Activated T-cell treated with anti-CD3 and anti-CD28 coated beads, Interleukin-2, amount 50 U/mL, for 4 hours (primary cell): ENCODE results near the gene DENND2A. TPM values are rescaled to one million over a fixed set of nuclear protein-coding genes. Genes with fewer than 3 reads are reported as not detected.
A peak's percentile ranks its signal among the peaks of the same experiment; 100 is the strongest.
"Not testable (repeated sequence)": the region's sequence is repeated elsewhere in the genome, so short reads cannot be mapped to it uniquely, and the experiment has no call there.

Source experiments
- ATAC-seq, 2 donors: fragments of 200-7000 bp; cut with Tn5 transposase; one replicate each; pipeline ENCODE4 v1.10.0; 2021
- DNase-seq: peaks from one replicate; pipeline ENCODE4 v3.0.0-alpha.2; 2020
- H3K27me3 Mint-ChIP-seq: one replicate; pipeline ENCODE4 v1.8.0; 2021; ENCODE audit warnings: low read depth, mixed read lengths
- H3K36me3 Mint-ChIP-seq: one replicate; pipeline ENCODE4 v1.8.0; 2022; ENCODE audit warnings: mixed read lengths; ENCODE audit not compliant: insufficient read depth
- H3K4me1 Mint-ChIP-seq: one replicate; pipeline ENCODE4 v1.8.0; 2021; ENCODE audit warnings: low read depth, mixed read lengths
- H3K4me3 Mint-ChIP-seq: one replicate; pipeline ENCODE4 v1.8.0; 2021; ENCODE audit warnings: mild to moderate bottlenecking, moderate library complexity, mixed read lengths
- H3K9me3 Mint-ChIP-seq: one replicate; pipeline ENCODE4 v1.8.0; 2021; ENCODE audit warnings: mixed read lengths
- total RNA-seq, 3 donors: library from RNA; stranded (reverse); gene quantifications; one replicate each; pipeline ENCODE4 v1.2.1, GENCODE V29; 2021

DENND2A gene
- total RNA-seq, 3 donors from 2014 or later = not detected

- not testable (repeated sequence) for H3K36me3 Mint-ChIP-seq, H3K9me3 Mint-ChIP-seq, DNase-seq, ATAC-seq, H3K4me3 Mint-ChIP-seq
- Mint-ChIP-seq H3K4me1 (peaks cover 10% of the 10 kb centered on the region), H3K27me3 (peaks cover 17% of the 10 kb centered on the region)
These were observed 111.2 kb downstream of the DENND2A start for GRCh38 chr7:140529428-140529827.

DNA sequence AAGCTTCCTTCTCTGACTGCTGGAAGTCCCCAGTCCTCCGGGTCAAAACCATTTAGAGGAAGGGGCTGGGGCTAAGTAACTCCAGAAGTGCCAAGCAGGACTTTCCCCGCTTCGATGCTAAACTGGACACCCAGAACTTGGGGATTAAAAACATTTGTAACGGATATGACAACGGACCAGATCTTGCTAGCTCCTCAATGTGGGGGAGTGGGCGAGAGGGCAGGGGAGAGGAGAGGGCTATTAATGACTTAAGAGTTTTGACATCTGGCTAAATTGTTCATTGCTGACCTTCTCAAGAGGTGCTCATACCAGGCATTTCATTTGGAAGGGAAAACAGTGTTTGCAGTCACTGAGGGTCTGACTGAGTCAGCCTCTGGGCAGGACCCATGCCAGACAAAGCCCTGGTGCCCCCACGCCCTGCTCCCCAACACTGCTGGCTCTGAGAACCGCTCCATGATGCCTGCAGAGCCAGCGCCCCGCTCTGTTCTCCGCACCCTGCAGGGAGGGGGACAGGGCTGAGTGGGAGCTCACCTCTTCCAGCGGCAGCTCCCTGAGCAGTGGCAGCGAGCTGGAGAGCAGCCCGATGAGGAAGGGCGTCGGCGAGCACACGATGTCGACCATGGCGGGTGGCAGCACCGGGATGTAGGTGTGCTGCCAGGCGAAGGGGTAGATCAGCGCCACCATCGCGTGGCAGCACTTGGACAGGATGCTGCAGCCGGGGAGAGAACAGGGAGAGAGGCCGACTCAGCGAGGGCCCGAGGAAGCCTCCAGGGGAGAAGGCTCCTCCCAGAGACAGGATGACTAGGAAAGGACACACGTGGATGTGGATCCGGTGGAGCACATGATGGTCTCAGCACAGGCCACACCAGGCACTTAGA is 113.6 kb downstream of the DENND2A start:
- H3K36me3 Mint-ChIP-seq = no peaks in the 10 kb centered on the region
- peaks cover 7% of the 10 kb centered on the region for H3K27me3 Mint-ChIP-seq
- no peak for DNase-seq
- H3K4me1 Mint-ChIP-seq = peaks cover 10% of the 10 kb centered on the region
- no peaks in the 10 kb centered on the region for H3K9me3 Mint-ChIP-seq
- no peak for ATAC-seq
- no peak overlapping the region for H3K4me3 Mint-ChIP-seq

- Mint-ChIP-seq H3K4me1 (peaks cover 10% of the 10 kb centered on the region), H3K36me3 (no peaks in the 10 kb centered on the region), H3K9me3 (no peaks in the 10 kb centered on the region), H3K27me3 (peaks cover 7% of the 10 kb centered on the region), H3K4me3 (no peak overlapping the region)
- ATAC-seq (no peak), DNase-seq (no peak)
These were observed 114.4 kb downstream of the DENND2A start for GRCh38 chr7:140526214-140526613.

DNA sequence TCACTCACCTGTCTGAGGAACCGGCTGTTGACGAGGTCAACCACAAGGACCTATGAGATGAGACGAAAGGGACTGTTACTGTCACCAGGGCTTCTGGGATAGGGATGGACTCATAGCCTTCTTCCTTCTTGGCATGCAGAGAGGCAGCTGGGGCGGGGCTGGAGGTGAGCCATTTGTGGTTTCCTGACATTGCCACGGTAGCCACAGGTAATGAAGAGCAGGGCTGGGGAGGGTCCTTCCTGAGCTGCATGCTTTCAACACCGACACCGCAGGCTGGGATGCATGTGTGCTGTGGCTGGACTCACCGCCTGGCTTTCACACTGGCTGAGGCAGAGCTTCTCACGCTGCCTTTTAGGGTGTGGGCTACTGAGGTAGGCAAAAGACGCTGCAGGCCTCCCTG is 114.9 kb downstream of the DENND2A start:
- DNase-seq (no peak), ATAC-seq (peak; percentile 71 to 78)
- Mint-ChIP-seq H3K27me3 (peaks cover 7% of the 10 kb centered on the region), H3K4me1 (peaks cover 10% of the 10 kb centered on the region), H3K9me3 (no peaks in the 10 kb centered on the region), H3K36me3 (no peaks in the 10 kb centered on the region), H3K4me3 (no peak overlapping the region)

GRCh38 chr7:140521421-140521820 is 119.2 kb downstream of the DENND2A start:
- no peak overlapping the region for H3K4me3 Mint-ChIP-seq
- H3K36me3 Mint-ChIP-seq = no peaks in the 10 kb centered on the region
- no peaks in the 10 kb centered on the region for H3K9me3 Mint-ChIP-seq
- peaks cover 8% of the 10 kb centered on the region for H3K27me3 Mint-ChIP-seq
- ATAC-seq (no peak), DNase-seq (no peak)
- peaks cover 12% of the 10 kb centered on the region for H3K4me1 Mint-ChIP-seq

DNA sequence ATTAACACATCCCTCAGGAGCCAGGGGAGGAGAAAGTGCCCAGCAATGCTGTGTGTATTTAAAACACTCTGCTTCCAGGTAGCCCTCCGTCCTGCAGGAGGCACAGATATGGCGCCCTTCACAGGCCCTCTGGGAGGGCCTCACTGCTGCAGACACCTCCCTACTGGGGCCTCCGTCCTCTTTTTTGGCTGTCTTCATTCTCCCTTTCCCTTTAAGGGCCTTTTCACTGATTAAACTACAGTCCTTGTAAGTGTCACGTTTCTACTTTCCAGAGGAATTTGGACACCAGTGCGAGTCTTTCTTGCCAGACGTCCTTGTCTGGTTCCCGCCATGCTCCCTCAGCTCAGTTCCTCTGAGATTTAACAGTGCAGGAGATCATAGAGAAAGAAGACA is 121.6 kb downstream of the DENND2A start:
- Mint-ChIP-seq H3K9me3 (no peaks in the 10 kb centered on the region), H3K27me3 (peaks cover 8% of the 10 kb centered on the region), H3K4me1 (peaks cover 2% of the 10 kb centered on the region), H3K36me3 (no peaks in the 10 kb centered on the region), H3K4me3 (no peak overlapping the region)
- no peak for ATAC-seq
- DNase-seq = no peak

DNA sequence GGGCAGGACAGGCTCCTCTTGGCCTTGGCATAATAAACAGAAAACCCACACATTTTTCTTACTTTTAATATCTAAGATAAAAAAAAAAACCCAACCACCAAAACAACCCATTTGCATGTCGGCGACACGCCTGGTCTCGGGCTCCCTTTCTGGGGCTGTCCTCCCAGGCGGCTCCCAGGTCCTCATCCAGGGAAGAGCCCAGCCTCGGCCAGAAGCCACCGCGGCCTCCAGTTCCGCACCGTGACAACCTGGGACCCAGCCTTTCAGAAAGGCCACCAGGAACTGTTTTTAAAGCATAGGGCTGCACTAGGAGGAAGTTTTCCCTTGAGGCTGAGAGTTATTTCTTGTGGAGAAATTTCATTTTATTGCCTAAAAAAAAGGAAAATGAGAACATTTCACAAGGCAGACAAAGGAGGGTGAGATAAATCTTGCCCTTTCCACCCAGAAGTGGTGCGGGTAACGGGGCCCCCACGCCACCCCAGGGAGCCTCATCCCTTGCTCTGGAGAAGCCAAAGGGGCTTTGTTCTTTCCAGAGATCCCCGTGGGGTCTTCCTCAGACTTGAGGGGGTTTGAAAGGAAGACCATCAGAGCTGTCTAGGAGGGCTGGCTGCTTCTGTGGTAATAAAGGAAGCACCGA is 122.1 kb downstream of the DENND2A start:
- DNase-seq (no peak), ATAC-seq (no peak)
- Mint-ChIP-seq H3K36me3 (no peaks in the 10 kb centered on the region), H3K4me3 (no peak overlapping the region), H3K4me1 (peaks cover 2% of the 10 kb centered on the region), H3K27me3 (peaks cover 8% of the 10 kb centered on the region), H3K9me3 (no peaks in the 10 kb centered on the region)

GRCh38 chr7:140517546-140518369 is 122.9 kb downstream of the DENND2A start:
- Mint-ChIP-seq H3K4me3 (no peak overlapping the region), H3K9me3 (no peaks in the 10 kb centered on the region)
- peak; percentile 76 to 84 for ATAC-seq

DNA sequence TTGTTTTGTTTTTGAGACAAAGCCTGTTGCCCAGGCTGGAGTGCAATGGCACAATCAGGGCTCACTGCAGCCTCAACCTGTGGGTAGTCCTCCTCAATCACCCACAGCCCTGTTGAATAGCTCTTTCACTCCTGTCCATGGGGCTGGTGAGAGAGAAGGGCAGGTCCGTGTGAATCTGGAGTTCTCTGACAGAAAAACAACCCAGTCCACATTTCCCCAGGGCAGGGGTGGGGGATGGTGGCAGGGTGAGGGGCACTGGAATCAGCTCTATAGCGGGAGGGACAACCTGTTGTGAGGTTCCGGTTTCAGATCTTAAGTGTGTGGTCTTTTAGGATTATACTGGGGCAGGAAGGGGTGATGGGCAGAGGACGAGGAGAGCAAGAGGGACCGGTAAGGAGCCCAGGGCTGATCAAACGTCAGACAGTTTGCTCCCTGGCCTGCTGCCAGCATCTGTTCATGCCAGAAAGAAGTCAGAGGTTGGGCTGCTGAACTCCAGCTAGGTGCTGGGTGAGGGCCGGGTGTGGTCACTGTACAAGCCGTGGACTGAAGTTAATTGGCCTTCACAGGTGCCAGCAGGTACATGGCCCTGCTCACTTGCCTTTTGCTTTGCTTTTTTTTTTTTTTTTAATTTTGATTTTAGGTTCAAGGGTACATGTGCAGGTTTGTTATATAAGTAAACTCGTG is 128.2 kb downstream of the DENND2A start:
- Mint-ChIP-seq H3K4me3 (no peak overlapping the region), H3K36me3 (no peaks in the 10 kb centered on the region), H3K27me3 (peaks cover 2% of the 10 kb centered on the region), H3K9me3 (no peaks in the 10 kb centered on the region), H3K4me1 (no peaks in the 10 kb centered on the region)
- DNase-seq = no peak
- no peak for ATAC-seq

More at GRCh38 chr7:140517546-140518369, 122.9 kb downstream of the DENND2A start:
- peaks cover 2% of the 10 kb centered on the region for H3K4me1 Mint-ChIP-seq
- DNase-seq = peak; percentile 60
- no peaks in the 10 kb centered on the region for H3K36me3 Mint-ChIP-seq
- peaks cover 8% of the 10 kb centered on the region for H3K27me3 Mint-ChIP-seq

GRCh38 chr7:140509789-140510188 is 130.8 kb downstream of the DENND2A start:
- no peaks in the 10 kb centered on the region for H3K9me3 Mint-ChIP-seq
- DNase-seq = no peak
- no peaks in the 10 kb centered on the region for H3K27me3 Mint-ChIP-seq

GRCh38 chr7:140507556-140507955 is 133.1 kb downstream of the DENND2A start:
- H3K27me3 Mint-ChIP-seq, ATAC-seq, H3K36me3 Mint-ChIP-seq, H3K9me3 Mint-ChIP-seq, DNase-seq, H3K4me1 Mint-ChIP-seq, H3K4me3 Mint-ChIP-seq: not testable (repeated sequence)

More at GRCh38 chr7:140509789-140510188, 130.8 kb downstream of the DENND2A start:
- H3K36me3 Mint-ChIP-seq = no peaks in the 10 kb centered on the region
- no peak for ATAC-seq
- H3K4me1 Mint-ChIP-seq = no peaks in the 10 kb centered on the region
- H3K4me3 Mint-ChIP-seq = no peak overlapping the region

GRCh38 chr7:140506788-140507464 is 133.7 kb downstream of the DENND2A start:
- Mint-ChIP-seq H3K36me3 (no peaks in the 10 kb centered on the region), H3K27me3 (no peaks in the 10 kb centered on the region), H3K4me1 (no peaks in the 10 kb centered on the region), H3K4me3 (no peak overlapping the region), H3K9me3 (no peaks in the 10 kb centered on the region)
- ATAC-seq (no peak), DNase-seq (no peak)

- ATAC-seq (no peak), DNase-seq (no peak)
- H3K4me1 Mint-ChIP-seq = no peaks in the 10 kb centered on the region
- no peak overlapping the region for H3K4me3 Mint-ChIP-seq
- no peaks in the 10 kb centered on the region for H3K9me3 Mint-ChIP-seq
- H3K27me3 Mint-ChIP-seq = no peaks in the 10 kb centered on the region
- no peaks in the 10 kb centered on the region for H3K36me3 Mint-ChIP-seq
These were observed 138.6 kb downstream of the DENND2A start for GRCh38 chr7:140501966-140502365.
